Effector memory CD4-positive, alpha-beta T cell (primary cell): ENCODE results near the gene PDE9A.
"Not testable (repeated sequence)": the region's sequence is repeated elsewhere in the genome, so short reads cannot be mapped to it uniquely, and the experiment has no call there.

ENCODE experiments used
- DNase-seq, 3 donors: peaks; one replicate each; pipeline ENCODE4 v3.0.0-alpha.2; 2020
- H3K27ac ChIP-seq: 2 replicates; pipeline ENCODE4 v1.7.0; 2013; ENCODE audit warnings: mild to moderate bottlenecking, low read length, moderate library complexity; ENCODE audit not compliant: insufficient read depth, poor library complexity, severe bottlenecking
- H3K27me3 ChIP-seq: replicated peaks from 2 replicates; pipeline ENCODE4 v1.7.0; 2013; ENCODE audit warnings: mild to moderate bottlenecking, low read length; ENCODE audit not compliant: insufficient read depth, control insufficient read depth, poor library complexity, severe bottlenecking
- H3K36me3 ChIP-seq: 2 replicates; pipeline ENCODE4 v1.7.0; 2013; ENCODE audit warnings: mild to moderate bottlenecking, low read length, moderate library complexity; ENCODE audit not compliant: control insufficient read depth, insufficient read depth
- H3K4me1 ChIP-seq: 2 replicates; pipeline ENCODE4 v1.7.0; 2013; ENCODE audit warnings: low read length, mild to moderate bottlenecking; ENCODE audit not compliant: control insufficient read depth, insufficient read depth, poor library complexity, severe bottlenecking
- H3K4me3 ChIP-seq: 2 replicates; pipeline ENCODE4 v1.7.0; 2013; ENCODE audit warnings: low read length, low read depth, mild to moderate bottlenecking; ENCODE audit not compliant: insufficient read depth, poor library complexity, severe bottlenecking
- H3K9me3 ChIP-seq: 2 replicates; pipeline ENCODE4 v1.7.0; 2013; ENCODE audit warnings: mild to moderate bottlenecking, low read length, moderate library complexity; ENCODE audit not compliant: control insufficient read depth

Gene PDE9A

DNA sequence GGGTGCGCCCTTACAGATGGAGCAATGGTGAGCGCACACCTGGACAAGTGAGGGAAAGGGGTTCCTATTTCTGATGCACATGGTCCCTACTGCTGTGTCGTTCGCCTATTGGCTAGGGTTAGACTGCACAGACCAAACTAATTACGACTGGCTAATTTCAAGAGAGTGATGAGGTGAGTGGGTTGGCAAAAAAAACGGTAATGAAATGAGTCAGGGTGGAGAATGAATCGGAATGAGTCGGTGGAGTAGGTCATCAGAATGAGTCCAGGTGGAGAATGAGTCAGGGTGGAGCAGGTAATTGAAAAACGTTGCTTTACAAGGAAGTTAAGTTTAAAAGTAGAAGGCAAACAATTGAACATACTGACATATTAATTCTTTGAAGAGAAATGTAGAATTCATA is 146.1 kb downstream of the PDE9A start:
- DNase-seq: no peak
- H3K27ac ChIP-seq: no peak overlapping the region
- no peaks in the 10 kb centered on the region for H3K27me3 ChIP-seq

DNA sequence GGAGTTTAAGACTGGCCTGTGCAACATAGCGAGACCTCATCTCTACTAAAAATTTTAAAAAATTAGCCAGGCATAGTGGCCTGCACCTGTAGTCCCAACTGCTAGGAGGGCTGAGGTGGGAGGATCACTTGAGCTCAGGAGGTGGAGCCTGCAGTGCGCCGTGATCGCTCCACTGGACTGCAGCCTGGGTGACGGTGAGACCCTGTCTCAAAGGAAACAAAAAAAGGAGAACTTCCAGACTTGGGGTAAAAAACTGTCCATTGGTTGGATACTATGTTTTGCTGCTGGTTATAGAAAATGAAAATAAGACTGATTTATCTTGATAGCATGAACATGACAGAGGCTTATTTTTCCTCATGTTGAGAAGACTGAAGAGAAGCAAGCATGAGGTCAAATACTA is 146.5 kb downstream of the PDE9A start:
- Histone ChIP-seq H3K4me1 (no peaks in the 10 kb centered on the region), H3K27me3 (no peaks in the 10 kb centered on the region), H3K36me3 (no peaks in the 10 kb centered on the region), H3K4me3 (no peak overlapping the region), H3K27ac (no peak overlapping the region), H3K9me3 (no peaks in the 10 kb centered on the region)
- no peak for DNase-seq

More for the DNA sequence above, 146.1 kb downstream of the PDE9A start:
- Histone ChIP-seq H3K4me1 (no peaks in the 10 kb centered on the region), H3K36me3 (no peaks in the 10 kb centered on the region), H3K9me3 (no peaks in the 10 kb centered on the region), H3K4me3 (no peak overlapping the region)

DNA sequence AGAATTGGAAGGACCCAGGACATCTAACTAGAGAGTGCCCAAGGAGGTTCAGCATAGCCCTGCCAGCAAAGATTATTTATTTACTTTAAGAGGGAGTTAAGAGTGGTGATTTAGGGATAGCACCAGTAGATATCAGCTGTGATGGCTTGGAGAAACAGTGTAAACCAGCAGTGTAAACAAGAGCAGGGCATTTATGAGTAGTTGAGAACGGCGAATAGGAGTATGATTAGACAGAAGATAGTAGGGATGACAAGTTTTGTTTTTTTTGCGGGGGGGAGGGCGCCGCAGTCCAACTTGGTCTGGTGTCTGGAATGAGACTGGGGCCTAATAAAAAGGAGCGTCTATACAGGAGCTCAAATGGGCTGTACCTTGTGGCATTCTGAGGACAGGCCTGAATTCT is 148.2 kb downstream of the PDE9A start:
- H3K27ac ChIP-seq, H3K27me3 ChIP-seq, DNase-seq, H3K36me3 ChIP-seq, H3K4me3 ChIP-seq, H3K9me3 ChIP-seq, H3K4me1 ChIP-seq: not testable (repeated sequence)

DNA sequence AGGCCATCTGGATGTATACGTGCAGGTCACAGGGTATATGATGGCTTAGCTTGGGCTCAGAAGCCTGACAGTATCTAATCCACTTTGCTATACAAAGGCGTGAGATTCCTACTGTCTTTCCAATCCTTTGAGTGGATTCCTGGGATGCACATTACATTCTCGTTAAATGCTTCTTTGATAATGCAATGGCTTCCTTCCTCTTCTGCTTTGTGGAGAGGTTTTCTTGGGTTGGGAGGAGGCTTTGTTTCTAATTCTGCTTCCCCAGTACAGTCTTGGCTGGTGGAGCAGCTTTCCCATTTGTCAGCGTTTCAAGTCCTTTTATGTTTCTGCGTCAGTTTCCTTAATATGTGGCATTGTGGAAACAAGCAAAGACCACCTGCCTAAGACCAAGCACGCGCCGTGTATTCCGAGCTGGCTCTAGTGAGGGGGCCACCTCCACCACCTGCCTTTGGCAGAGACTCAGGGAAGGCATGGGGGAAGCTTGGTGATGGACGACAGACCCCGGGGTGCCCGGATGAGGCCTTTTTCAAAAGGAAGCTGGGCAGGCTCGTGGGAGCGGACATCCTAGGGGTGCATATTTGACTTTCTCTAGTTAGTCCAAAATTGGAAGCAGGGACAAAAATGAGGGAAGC is 153.2 kb downstream of the PDE9A start:
- Histone ChIP-seq H3K4me3 (no peak overlapping the region), H3K9me3 (no peaks in the 10 kb centered on the region), H3K27me3 (no peaks in the 10 kb centered on the region), H3K36me3 (no peaks in the 10 kb centered on the region), H3K27ac (no peak overlapping the region), H3K4me1 (no peaks in the 10 kb centered on the region)
- DNase-seq: no peak

DNA sequence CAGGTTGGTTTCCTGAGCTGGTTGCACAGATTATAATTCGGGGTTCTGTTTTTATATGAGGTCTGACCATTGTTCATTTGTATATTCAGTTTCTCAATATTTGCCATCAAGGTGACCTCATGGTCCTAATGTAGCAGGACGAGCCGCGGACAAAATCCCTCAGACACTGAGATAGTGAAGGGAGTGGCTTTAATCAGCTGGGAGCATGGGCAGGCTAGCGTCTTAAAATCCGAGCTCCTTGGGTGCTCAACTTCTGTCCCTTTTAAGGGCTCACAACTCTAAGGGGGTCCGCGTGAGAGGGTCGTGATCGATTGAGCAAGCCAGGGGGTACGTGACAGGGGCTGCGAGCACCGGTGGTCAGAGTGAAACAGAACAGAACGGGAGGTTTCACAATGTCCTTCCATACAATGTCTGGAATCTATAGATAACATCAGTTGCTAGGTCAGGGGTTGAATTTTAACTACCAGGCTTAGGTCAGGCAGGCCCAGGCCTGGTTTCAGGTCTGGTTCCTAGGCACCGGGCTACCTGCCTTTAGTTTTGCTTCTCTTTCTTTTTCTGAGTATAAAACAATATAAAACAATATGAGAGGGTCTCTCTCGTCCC is 154.0 kb downstream of the PDE9A start:
- not testable (repeated sequence) for H3K4me3 ChIP-seq, H3K27ac ChIP-seq, H3K9me3 ChIP-seq, H3K4me1 ChIP-seq, DNase-seq, H3K27me3 ChIP-seq, H3K36me3 ChIP-seq

DNA sequence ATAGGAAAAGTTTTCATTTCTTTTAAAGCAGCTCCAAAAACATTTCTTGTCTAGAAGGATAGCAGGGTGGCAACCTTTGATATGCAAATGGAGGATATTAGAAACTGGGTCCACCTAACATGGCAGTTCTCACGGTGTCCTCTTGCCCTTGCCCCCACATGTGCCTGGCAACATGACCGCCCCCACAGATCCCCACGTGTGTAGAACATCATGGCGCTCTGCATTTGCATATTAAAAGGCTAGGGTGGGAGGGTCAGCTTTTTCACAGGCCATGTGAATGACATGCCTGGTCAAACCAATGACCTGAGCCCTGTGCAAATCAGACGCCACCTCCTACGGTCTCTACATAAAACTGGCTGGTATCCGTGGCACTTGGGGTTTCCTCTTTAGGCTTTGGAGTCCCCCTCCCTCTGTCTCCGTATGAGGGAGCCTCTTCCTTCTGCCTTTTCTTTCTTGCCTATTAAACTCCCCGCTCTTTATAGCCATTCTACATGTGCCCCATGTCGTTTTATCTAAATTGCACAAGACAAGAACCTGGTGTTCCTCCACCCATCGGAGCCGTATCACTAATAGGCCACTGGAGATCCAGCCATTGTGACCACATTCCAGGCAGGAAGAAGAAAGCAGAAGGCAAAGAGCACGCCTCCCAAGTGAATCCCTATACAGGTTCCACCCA is 154.7 kb downstream of the PDE9A start:
- DNase-seq: no peak
- H3K27me3 ChIP-seq: no peaks in the 10 kb centered on the region
- no peaks in the 10 kb centered on the region for H3K9me3 ChIP-seq

DNA sequence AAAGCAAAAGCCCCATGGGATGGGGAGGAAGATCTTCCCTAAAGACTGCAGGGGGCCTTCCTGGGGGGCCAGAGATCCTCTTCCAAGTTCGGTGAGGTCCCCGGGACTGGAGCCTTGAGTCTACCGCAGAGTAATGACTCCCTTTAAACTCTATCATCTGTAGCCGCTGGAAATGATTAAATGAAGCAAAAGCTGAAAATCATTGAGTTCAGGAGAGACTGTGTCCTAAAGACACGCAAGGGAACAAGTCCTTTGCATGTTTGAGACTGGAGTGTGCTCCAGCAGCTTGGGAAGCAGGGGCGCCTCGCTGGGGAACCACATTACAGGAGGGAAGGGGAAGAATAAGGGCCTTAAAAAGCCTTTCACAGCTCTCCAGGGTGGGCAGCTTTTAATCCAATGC is 155.8 kb downstream of the PDE9A start:
- Histone ChIP-seq H3K9me3 (no peaks in the 10 kb centered on the region), H3K27ac (no peak overlapping the region), H3K4me1 (no peaks in the 10 kb centered on the region), H3K36me3 (no peaks in the 10 kb centered on the region), H3K4me3 (no peak overlapping the region), H3K27me3 (no peaks in the 10 kb centered on the region)
- DNase-seq: no peak

More for the DNA sequence above, 154.7 kb downstream of the PDE9A start:
- H3K4me1 ChIP-seq: no peaks in the 10 kb centered on the region
- no peak overlapping the region for H3K27ac ChIP-seq
- H3K36me3 ChIP-seq: no peaks in the 10 kb centered on the region
- H3K4me3 ChIP-seq: no peak overlapping the region

DNA sequence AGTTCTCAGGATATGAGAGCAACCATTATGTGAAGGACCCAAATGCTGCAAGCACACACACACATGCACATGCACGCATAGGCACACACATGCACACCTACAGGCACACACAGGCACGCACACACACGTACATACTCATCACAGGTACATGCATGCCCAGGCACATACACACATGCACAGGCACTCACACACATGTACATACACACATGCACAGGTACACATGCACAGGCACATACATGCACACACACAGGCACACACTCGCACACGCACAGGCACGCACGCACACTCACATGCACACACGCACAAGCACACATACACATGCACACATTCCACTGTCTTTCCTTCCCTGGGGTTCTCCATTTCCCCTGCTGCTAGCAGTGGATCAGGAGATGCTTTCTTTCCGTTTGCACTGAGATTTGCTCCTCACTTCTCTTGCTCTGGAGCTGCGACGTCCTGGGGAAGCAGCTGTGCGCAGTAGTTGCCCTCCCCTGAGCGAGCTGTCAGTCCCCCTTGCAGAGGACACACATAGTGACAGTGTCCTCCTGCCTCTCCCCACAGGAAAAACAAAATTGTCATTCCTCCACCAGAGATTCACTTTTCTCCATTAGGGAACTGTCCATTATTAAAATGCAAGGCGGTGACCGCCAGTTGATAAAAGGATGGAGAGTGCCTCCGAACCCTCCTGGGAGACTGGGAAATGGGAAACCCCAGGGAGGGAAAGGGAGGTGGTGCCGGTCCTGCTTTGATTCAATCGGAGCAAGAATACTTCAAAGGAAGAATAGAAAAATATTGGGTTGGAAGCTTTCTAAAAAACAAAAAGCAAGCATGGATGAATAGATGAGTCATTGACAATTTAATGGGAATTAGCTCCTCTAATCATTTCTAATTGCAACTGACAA is 156.4 kb downstream of the PDE9A start:
- Histone ChIP-seq H3K27ac (no peak overlapping the region), H3K4me3 (no peak overlapping the region), H3K9me3 (no peaks in the 10 kb centered on the region), H3K27me3 (no peaks in the 10 kb centered on the region), H3K4me1 (no peaks in the 10 kb centered on the region), H3K36me3 (no peaks in the 10 kb centered on the region)
- no peak for DNase-seq

DNA sequence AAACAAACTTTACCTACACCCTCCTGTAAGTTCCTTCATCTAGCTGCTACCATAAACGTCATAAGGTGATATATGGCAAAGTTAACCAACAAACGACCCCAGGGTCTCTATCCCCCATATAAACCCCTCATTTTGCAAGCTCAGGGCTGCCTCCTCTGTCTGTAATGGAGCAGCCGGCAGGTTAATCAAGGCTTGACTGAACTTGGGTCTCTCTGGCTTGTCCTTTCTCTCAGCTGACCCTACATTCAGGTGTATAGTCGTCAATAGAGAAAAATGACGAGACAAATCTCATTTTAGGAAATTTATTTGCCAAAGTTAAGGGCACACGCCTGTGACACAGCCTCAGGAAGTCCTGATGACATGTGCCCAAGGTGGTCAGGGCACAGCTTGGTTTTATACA is 158.5 kb downstream of the PDE9A start:
- Histone ChIP-seq H3K27ac (no peak overlapping the region), H3K27me3 (no peaks in the 10 kb centered on the region), H3K4me1 (no peaks in the 10 kb centered on the region), H3K36me3 (no peaks in the 10 kb centered on the region), H3K4me3 (no peak overlapping the region), H3K9me3 (no peaks in the 10 kb centered on the region)
- DNase-seq: no peak
